ENCODE data around the gene CATSPER4. TPM values are rescaled to one million over a fixed set of nuclear protein-coding genes. Genes with fewer than 3 reads are reported as not detected.

Gene CATSPER4
- total and polyA plus RNA-seq, 2 of the 8 experiments (the other 6 are each of a cell fraction or from before 2014, with no cell fraction given), result 0.65 to 0.83 TPM

- TF ChIP-seq SIX5 (IDR thresholded peaks at IDR 0.05; ENCODE audit: low read depth, low read length) (no peak), USF2 (IDR thresholded peaks at IDR 0.05; ENCODE audit: low read length) (no peak; the same call in 1 of the 2 replicates), GABPA (IDR thresholded peaks at IDR 0.05; ENCODE audit: borderline replicate concordance, insufficient read depth, low read length) (peak; percentile 81; the same call in 1 of the 2 replicates), RFX5 (IDR thresholded peaks at IDR 0.05; ENCODE audit: borderline replicate concordance, low read depth, low read length) (no peak), POLR2AphosphoS5 (IDR thresholded peaks at IDR 0.05; ENCODE audit: low read depth, low read length) (peak; percentile 89), EP300 (IDR thresholded peaks at IDR 0.05; ENCODE audit: borderline replicate concordance in 1 of 2, low read depth in 2 of 2, low read length in 2 of 2) (no peak; a peak in 1 of 3 replicates), TAF7 (optimal IDR thresholded peaks at IDR 0.05; ENCODE audit: borderline replicate concordance, low read depth, low read length) (peak; percentile 68), JUN (IDR thresholded peaks at IDR 0.05; ENCODE audit: low read depth, low read length) (peak; percentile 85; the same call in 1 of the 2 replicates), TBP (IDR thresholded peaks at IDR 0.05; ENCODE audit: low read depth, low read length) (peak; percentile 66; the same call in 1 of the 2 replicates), KDM5A (IDR thresholded peaks at IDR 0.05; ENCODE audit: low read length) (no peak), RAD21 (IDR thresholded peaks at IDR 0.05 in 1 of 2, conservative IDR thresholded peaks at IDR 0.05 in 1 of 2; ENCODE audit: low read depth in 2 of 2, low read length in 2 of 2) (peak; percentile 17 to 41; a peak in 2 of 4 replicates), BCL11A (IDR thresholded peaks at IDR 0.05; ENCODE audit: low read depth in 2 of 2, low read length in 2 of 2) (no peak), E2F6 (IDR thresholded peaks at IDR 0.05) (no peak; the same call in 1 of the 2 replicates), FOSL1 (IDR thresholded peaks at IDR 0.05; ENCODE audit: insufficient read depth, low read depth, low read length) (no peak), RXRA (IDR thresholded peaks at IDR 0.05; ENCODE audit: insufficient read depth, low read depth, low read length) (no peak), MAX (IDR thresholded peaks at IDR 0.05) (peak; percentile 97), POU5F1 (IDR thresholded peaks at IDR 0.05; ENCODE audit: low read depth, low read length) (no peak), NANOG (IDR thresholded peaks at IDR 0.05; ENCODE audit: insufficient read depth, low read depth, low read length, poor library complexity, severe bottlenecking) (peak; percentile 56), SRF (IDR thresholded peaks at IDR 0.05; ENCODE audit: low read depth, low read length) (peak; percentile 64), CEBPB (IDR thresholded peaks at IDR 0.05; ENCODE audit: low read depth, low read length) (0 out of 2 replicates have a peak, but pooled peaks have one; percentile 3), SP4 (IDR thresholded peaks at IDR 0.05; ENCODE audit: low read length) (peak; percentile 85)
Observed at GRCh38 chr1:26169669-26170471, 20.5 kb upstream of the CATSPER4 start, which contains the start of gene ZNF593 (continued).

Data from H1 (cell line).